Measurements from ENCODE around the gene EPB41L5.

DNA sequence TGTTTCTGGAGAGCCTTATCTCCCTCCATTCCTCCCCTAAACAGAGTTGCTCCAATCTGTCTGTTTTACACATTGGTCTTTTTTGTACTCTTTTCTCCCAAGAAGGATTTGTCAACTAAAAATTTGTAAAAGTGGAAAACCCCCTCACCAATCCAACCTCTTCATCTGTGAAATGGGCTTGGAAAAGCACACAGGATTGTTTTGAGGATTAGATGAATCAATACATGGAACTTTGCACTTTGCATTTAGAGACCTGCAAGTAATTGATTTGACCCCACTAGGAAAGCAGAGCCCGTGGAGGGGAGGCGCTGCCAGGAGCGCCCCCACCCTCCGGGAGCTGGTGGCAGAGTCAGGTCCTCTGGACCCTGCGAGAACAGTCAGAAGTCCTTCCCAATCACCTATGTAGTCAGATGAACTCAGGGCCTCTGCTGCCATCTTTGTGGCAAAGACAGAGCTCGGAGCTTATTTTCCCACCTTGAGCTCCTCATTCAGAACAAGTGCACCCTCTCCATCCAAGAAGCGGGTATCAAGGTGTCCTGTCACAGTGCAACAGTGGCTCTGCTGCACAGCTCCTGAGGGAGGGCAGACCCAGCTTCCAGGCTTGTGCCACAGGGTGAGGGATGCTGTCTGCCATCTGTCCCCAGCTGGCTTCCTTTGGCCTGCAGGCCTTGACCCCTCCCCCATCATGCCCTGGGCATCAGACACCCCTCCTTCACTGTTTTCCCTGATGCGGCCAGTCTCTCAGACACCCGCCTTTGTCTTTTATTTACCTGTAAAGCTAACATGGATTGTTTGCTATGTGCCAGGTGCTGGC is 212.1 kb downstream of the EPB41L5 start:
- TF ChIP-seq CTCF (IDR thresholded peaks at IDR 0.05) = no peak
- TF ChIP-seq ZFX (IDR thresholded peaks at IDR 0.05; ENCODE audit: borderline replicate concordance) = no peak

Data from 22Rv1 (cell line).